GM18520 (cell line): Measurements from ENCODE around the gene PLEKHF1.
A peak's percentile ranks its signal among the peaks of the same experiment; 100 is the strongest.
"Not testable (repeated sequence)": the region's sequence is repeated elsewhere in the genome, so short reads cannot be mapped to it uniquely, and the experiment has no call there.

Experiments
- ATAC-seq: cut with Tn5 transposase; IDR thresholded peaks from one replicate; pipeline ENCODE4 v1.9.1; 2021; ENCODE audit not compliant: unreplicated experiment

Gene PLEKHF1

GRCh38 chr19:29663861-29664752 lies 1.2 kb upstream of the PLEKHF1 start:
- ATAC-seq: no peak

GRCh38 chr19:29664753-29665214 lies 477 bp upstream of the PLEKHF1 start:
- ATAC-seq: no peak

- ATAC-seq: no peak
Observed at GRCh38 chr19:29665826-29666577, 741 bp downstream of the PLEKHF1 start.

GRCh38 chr19:29666578-29667386 lies 1.5 kb downstream of the PLEKHF1 start:
- ATAC-seq: no peak

- ATAC-seq: no peak
Observed at GRCh38 chr19:29667387-29667783, 2.1 kb downstream of the PLEKHF1 start.

- no peak for ATAC-seq
Observed at GRCh38 chr19:29667901-29668341, 2.7 kb downstream of the PLEKHF1 start.

- no peak for ATAC-seq
Observed at GRCh38 chr19:29668746-29669609, 3.7 kb downstream of the PLEKHF1 start.

GRCh38 chr19:29670255-29670654 lies 5.0 kb downstream of the PLEKHF1 start:
- no peak for ATAC-seq

GRCh38 chr19:29671026-29671392 lies 5.7 kb downstream of the PLEKHF1 start:
- ATAC-seq: not testable (repeated sequence)

- peak; percentile 63 for ATAC-seq
Observed at GRCh38 chr19:29671393-29672160, 6.3 kb downstream of the PLEKHF1 start.

- ATAC-seq: no peak
Observed at GRCh38 chr19:29672319-29672932, 7.2 kb downstream of the PLEKHF1 start.

- ATAC-seq: no peak
Observed at GRCh38 chr19:29672933-29673336, 7.7 kb downstream of the PLEKHF1 start.

- ATAC-seq: no peak
Observed at GRCh38 chr19:29673451-29674371, 8.4 kb downstream of the PLEKHF1 start.

- no peak for ATAC-seq
Observed at GRCh38 chr19:29674374-29675119, 9.3 kb downstream of the PLEKHF1 start.

- no peak for ATAC-seq
Observed at GRCh38 chr19:29675120-29675649, 9.9 kb downstream of the PLEKHF1 start.

- no peak for ATAC-seq
Observed at GRCh38 chr19:29675650-29676186, 10.5 kb downstream of the PLEKHF1 start.

- ATAC-seq: no peak
Observed at GRCh38 chr19:29676586-29676985, 11.3 kb downstream of the PLEKHF1 start.
